Cortex of kidney (tissue), 1 donor: ENCODE data around the gene SLC4A1.

Experiments
- DNase-seq: peaks from one replicate; lab custom pipeline; 2025; lab: John Stamatoyannopoulos, UW

Gene SLC4A1

GRCh38 chr17:44220213-44221083 is 47.5 kb downstream of the SLC4A1 start:
- DNase-seq: no peak

GRCh38 chr17:44219616-44220212 is 48.2 kb downstream of the SLC4A1 start, which contains the start of gene UBTF:
TSS of gene UBTF (minus strand) at chr17:44219675. CDS start at chr17:44218229, 1,446 bp downstream.
- DNase-seq: no peak

GRCh38 chr17:44219108-44219615 is 48.8 kb downstream of the SLC4A1 start:
- DNase-seq: no peak

GRCh38 chr17:44218344-44219107 is 49.4 kb downstream of the SLC4A1 start:
- DNase-seq: no peak

- no peak for DNase-seq
Observed at GRCh38 chr17:44217738-44218343, 50.1 kb downstream of the SLC4A1 start.

GRCh38 chr17:44216694-44217093 is 51.2 kb downstream of the SLC4A1 start:
- DNase-seq: no peak

- DNase-seq: no peak
Observed at GRCh38 chr17:44216173-44216572, 51.8 kb downstream of the SLC4A1 start.

- DNase-seq: no peak
Observed at GRCh38 chr17:44214896-44215295, 53.0 kb downstream of the SLC4A1 start.

GRCh38 chr17:44214230-44214494 is 53.8 kb downstream of the SLC4A1 start:
- no peak for DNase-seq

GRCh38 chr17:44213403-44214229 is 54.3 kb downstream of the SLC4A1 start:
- DNase-seq: no peak

GRCh38 chr17:44212507-44213402 is 55.2 kb downstream of the SLC4A1 start:
- no peak for DNase-seq

- DNase-seq: no peak
Observed at GRCh38 chr17:44211281-44212265, 56.4 kb downstream of the SLC4A1 start.

- no peak for DNase-seq
Observed at GRCh38 chr17:44210342-44211192, 57.4 kb downstream of the SLC4A1 start.

- DNase-seq: no peak
Observed at GRCh38 chr17:44209786-44210341, 58.1 kb downstream of the SLC4A1 start.

- no peak for DNase-seq
Observed at GRCh38 chr17:44207743-44208142, 60.2 kb downstream of the SLC4A1 start.

GRCh38 chr17:44207319-44207718 is 60.6 kb downstream of the SLC4A1 start:
- no peak for DNase-seq

GRCh38 chr17:44206825-44207155 is 61.1 kb downstream of the SLC4A1 start:
- DNase-seq: no peak
